HG03139 (cell line): ENCODE results near the gene ATL3.
"Not testable (repeated sequence)": the region's sequence is repeated elsewhere in the genome, so short reads cannot be mapped to it uniquely, and the experiment has no call there.

Experiments
- ATAC-seq: cut with Tn5 transposase; IDR thresholded peaks from one replicate; pipeline ENCODE4 v1.9.1; 2021; ENCODE audit not compliant: unreplicated experiment

ATL3 gene

GRCh38 chr11:63671322-63672155 lies at the start of gene ATL3:
Gene ATL3, minus strand, starts transcription at chr11:63671376. Its CDS starts 41 bp downstream, at chr11:63671335.
- peak; percentile 83 for ATAC-seq

- ATAC-seq, result no peak
Measured at GRCh38 chr11:63720611-63721010, 49.4 kb upstream of the ATL3 start.

GRCh38 chr11:63719987-63720386 lies 48.8 kb upstream of the ATL3 start:
- ATAC-seq, result no peak

- ATAC-seq, result no peak
Measured at GRCh38 chr11:63719001-63719400, 47.8 kb upstream of the ATL3 start.

- ATAC-seq, result no peak
Measured at GRCh38 chr11:63716046-63716445, 44.9 kb upstream of the ATL3 start.

GRCh38 chr11:63713766-63714165 lies 42.6 kb upstream of the ATL3 start:
- ATAC-seq, result no peak

GRCh38 chr11:63711838-63712237 lies 40.7 kb upstream of the ATL3 start:
- no peak for ATAC-seq

GRCh38 chr11:63710476-63711217 lies 39.5 kb upstream of the ATL3 start:
- no peak for ATAC-seq

- ATAC-seq, result no peak
Measured at GRCh38 chr11:63709336-63709884, 38.2 kb upstream of the ATL3 start.

- no peak for ATAC-seq
Measured at GRCh38 chr11:63708764-63709163, 37.6 kb upstream of the ATL3 start.

GRCh38 chr11:63705526-63705925 lies 34.4 kb upstream of the ATL3 start:
- ATAC-seq, result no peak

- ATAC-seq, result no peak
Measured at GRCh38 chr11:63699896-63700295, 28.7 kb upstream of the ATL3 start.

GRCh38 chr11:63698976-63699733 lies 28.0 kb upstream of the ATL3 start:
- ATAC-seq, result no peak

GRCh38 chr11:63694596-63694995 lies 23.4 kb upstream of the ATL3 start:
- ATAC-seq, result no peak

- no peak for ATAC-seq
Measured at GRCh38 chr11:63687845-63688244, 16.7 kb upstream of the ATL3 start.

- no peak for ATAC-seq
Measured at GRCh38 chr11:63686926-63687325, 15.8 kb upstream of the ATL3 start.

- ATAC-seq, result not testable (repeated sequence)
Measured at GRCh38 chr11:63685158-63685721, 14.1 kb upstream of the ATL3 start.

GRCh38 chr11:63683133-63683991 lies 12.2 kb upstream of the ATL3 start:
- no peak for ATAC-seq

GRCh38 chr11:63682066-63683021 lies 11.2 kb upstream of the ATL3 start:
- no peak for ATAC-seq
